ENCODE results near the gene TMX4.

The TMX4 gene

GRCh38 chr20:7984192-7984591, 35.4 kb downstream of the TMX4 start:
- H3K4me3 ChIP-seq (ENCODE audit: low read depth, low read length), result no peak overlapping the region
- no peak for DNase-seq (ENCODE audit: low read depth, low spot score)
- ChIA-PET POLR2A (no interaction called here), CTCF (interaction anchor here (0.7 to 8.6 kb wide), 2 partner anchors 48 to 738 kb away, joined by 4 to 119 read pairs; no protein-coding TSS in a partner anchor)
- no peak for TF ChIP-seq CTCF (IDR thresholded peaks at IDR 0.05; ENCODE audit: insufficient read depth, low read length, missing control alignments)

GRCh38 chr20:7981374-7981773, 38.2 kb downstream of the TMX4 start:
- no peak for TF ChIP-seq CTCF (IDR thresholded peaks at IDR 0.05; ENCODE audit: insufficient read depth, low read length, missing control alignments)
- no peak overlapping the region for H3K4me3 ChIP-seq (ENCODE audit: low read depth, low read length)
- ChIA-PET CTCF (interaction anchor here (0.8 to 8.6 kb wide), 11 partner anchors 9 to 744 kb away, joined by 3 to 119 read pairs (median 4); no protein-coding TSS in a partner anchor), POLR2A (no interaction called here)
- DNase-seq (ENCODE audit: low read depth, low spot score), result no peak

DNA sequence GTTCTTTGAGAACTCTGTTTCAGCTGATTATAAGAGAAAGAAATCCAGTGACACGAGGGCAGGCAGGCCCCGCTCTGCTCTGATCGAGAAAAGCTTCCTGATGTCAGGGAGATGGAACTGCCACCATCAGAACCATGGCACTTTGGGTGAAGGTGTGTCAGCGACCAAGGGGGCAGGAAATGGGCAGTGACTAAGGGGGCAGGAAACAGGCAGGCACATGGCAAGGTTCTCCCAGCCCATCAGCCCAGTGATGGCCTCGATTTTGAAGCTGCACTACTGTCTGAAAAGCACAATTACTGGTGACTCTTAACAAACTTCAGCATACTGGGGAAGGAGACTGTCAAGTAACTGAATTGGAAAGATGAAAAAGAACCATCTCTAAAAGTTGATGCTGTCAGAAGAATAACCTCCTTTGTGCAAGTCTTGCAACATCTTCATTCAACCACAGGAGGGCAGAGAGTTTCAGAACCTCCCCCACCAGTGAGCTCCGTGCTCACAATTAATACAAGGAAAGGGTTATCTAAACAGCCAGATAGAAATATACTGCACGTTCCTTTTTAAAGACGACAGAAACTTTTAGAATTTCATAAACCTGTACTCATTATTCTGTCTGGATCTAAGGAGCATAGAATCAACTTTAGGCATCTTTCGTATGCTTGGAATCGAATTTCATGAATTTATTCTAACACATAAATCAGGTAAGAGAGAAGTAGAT, 39.1 kb downstream of the TMX4 start:
- CTCF ChIA-PET, result interaction anchor here (0.8 to 8.6 kb wide), 23 partner anchors 8 to 745 kb away, joined by 3 to 119 read pairs (median 3); no protein-coding TSS in a partner anchor
- H3K4me3 ChIP-seq (ENCODE audit: low read depth, low read length), result no peak overlapping the region
- POLR2A ChIA-PET, result no interaction called here
- DNase-seq (ENCODE audit: low read depth, low spot score), result no peak
- peak; percentile 47 for TF ChIP-seq CTCF (IDR thresholded peaks at IDR 0.05; ENCODE audit: insufficient read depth, low read length, missing control alignments)

GRCh38 chr20:7977709-7978108, 41.9 kb downstream of the TMX4 start:
- ChIA-PET POLR2A (no interaction called here), CTCF (interaction anchor here (2.7 to 8.6 kb wide), 2 partner anchors 12 to 744 kb away, joined by 16 to 119 read pairs; no protein-coding TSS in a partner anchor)
- no peak for DNase-seq (ENCODE audit: low read depth, low spot score)
- TF ChIP-seq CTCF (IDR thresholded peaks at IDR 0.05; ENCODE audit: insufficient read depth, low read length, missing control alignments), result no peak
- H3K4me3 ChIP-seq (ENCODE audit: low read depth, low read length), result no peak overlapping the region

GRCh38 chr20:7975851-7976414, 43.6 kb downstream of the TMX4 start:
- H3K4me3 ChIP-seq (ENCODE audit: low read depth, low read length), result no peak overlapping the region
- no peak for TF ChIP-seq CTCF (IDR thresholded peaks at IDR 0.05; ENCODE audit: insufficient read depth, low read length, missing control alignments)
- CTCF ChIA-PET, result interaction anchor here (1.6 to 3.5 kb wide), 3 partner anchors 12 to 747 kb away, joined by 6 to 10 read pairs (median 8); no protein-coding TSS in a partner anchor
- no peak for DNase-seq (ENCODE audit: low read depth, low spot score)
- POLR2A ChIA-PET, result no interaction called here

- DNase-seq (ENCODE audit: low read depth, low spot score), result no peak
- ChIA-PET CTCF (interaction anchor here (1.0 to 3.5 kb wide), 4 partner anchors 13 to 1433 kb away, joined by 3 to 10 read pairs (median 7); no protein-coding TSS in a partner anchor), POLR2A (no interaction called here)
- H3K4me3 ChIP-seq (ENCODE audit: low read depth, low read length), result no peak overlapping the region
- TF ChIP-seq CTCF (IDR thresholded peaks at IDR 0.05; ENCODE audit: insufficient read depth, low read length, missing control alignments), result no peak
Measured at GRCh38 chr20:7974785-7975435, 44.7 kb downstream of the TMX4 start.

Data from AG04449 (cell line).